ENCODE measurements around the gene CEP170B.

CEP170B gene

GRCh38 chr14:104891121-104891551, 26.1 kb downstream of the CEP170B start:
- Histone ChIP-seq H2BK120ac (ENCODE audit: insufficient read depth, low read length, poor library complexity) (no peak overlapping the region), H3K4me3 (ENCODE audit: low read depth, low read length) (no peak overlapping the region), H3K18ac (ENCODE audit: low read length) (no peak overlapping the region), H2BK12ac (ENCODE audit: low read length) (no peak overlapping the region), H2BK5ac (ENCODE audit: low read depth, low read length, poor library complexity) (no peak overlapping the region), H3K79me2 (ENCODE audit: control insufficient read depth, insufficient read depth, low read length, poor library complexity) (no peaks in the 10 kb centered on the region), H4K8ac (ENCODE audit: low read depth, low read length) (no peak overlapping the region), H3K4me1 (ENCODE audit: control insufficient read depth in 1 of 2, insufficient read depth in 2 of 2, low read length in 2 of 2) (no peaks in the 10 kb centered on the region), H3K4me2 (ENCODE audit: low read length) (no peak overlapping the region), H3K23ac (ENCODE audit: low read length) (no peak overlapping the region), H3K79me1 (ENCODE audit: low read length) (no peaks in the 10 kb centered on the region), H3K9me3 (ENCODE audit: insufficient read depth, low read depth, low read length) (no peaks in the 10 kb centered on the region), H3K4ac (ENCODE audit: low read depth, low read length) (no peak overlapping the region), H3K27ac (ENCODE audit: low read depth, low read length) (no peak overlapping the region), H2AFZ (ENCODE audit: insufficient read depth, low read length, poor library complexity) (no peak overlapping the region), H2AK5ac (ENCODE audit: low read length) (no peak overlapping the region), H4K12ac (ENCODE audit: low read depth, low read length) (no peak overlapping the region), H3K36me3 (ENCODE audit: control insufficient read depth in 1 of 2, insufficient read depth in 2 of 2, low read length in 2 of 2) (peaks cover 62 to 65% of the 10 kb centered on the region in 2 experiments), H3K14ac (ENCODE audit: low read length) (no peak overlapping the region), H3K9ac (ENCODE audit: low read length) (no peak overlapping the region), H4K91ac (ENCODE audit: low read depth, low read length) (no peak overlapping the region), H3K27me3 (ENCODE audit: insufficient read depth, low read length) (no peaks in the 10 kb centered on the region)
- no peak for DNase-seq
- WGBS (ENCODE audit: extremely low coverage, insufficient coverage, insufficient read length): no CpG with 5 or more reads among the region's 4 CpGs

GRCh38 chr14:104891664-104892530, 26.8 kb downstream of the CEP170B start:
- H3K4me3 ChIP-seq (ENCODE audit: low read depth, low read length): no peak overlapping the region
- no peak overlapping the region for H3K18ac ChIP-seq (ENCODE audit: low read length)
- H3K4ac ChIP-seq (ENCODE audit: low read depth, low read length): no peak overlapping the region
- no peak overlapping the region for H4K12ac ChIP-seq (ENCODE audit: low read depth, low read length)
- H2AFZ ChIP-seq (ENCODE audit: insufficient read depth, low read length, poor library complexity): no peak overlapping the region
- H4K8ac ChIP-seq (ENCODE audit: low read depth, low read length): no peak overlapping the region
- no peaks in the 10 kb centered on the region for H3K4me1 ChIP-seq (ENCODE audit: control insufficient read depth in 1 of 2, insufficient read depth in 2 of 2, low read length in 2 of 2)
- no peak overlapping the region for H3K9ac ChIP-seq (ENCODE audit: low read length)
- no peaks in the 10 kb centered on the region for H3K79me1 ChIP-seq (ENCODE audit: low read length)
- H3K4me2 ChIP-seq (ENCODE audit: low read length): no peak overlapping the region
- no peak overlapping the region for H2BK120ac ChIP-seq (ENCODE audit: insufficient read depth, low read length, poor library complexity)
- peak in 1 of 2 donors; percentile 13 for DNase-seq
- no peak overlapping the region for H2BK12ac ChIP-seq (ENCODE audit: low read length)
- H3K23ac ChIP-seq (ENCODE audit: low read length): no peak overlapping the region
- no peaks in the 10 kb centered on the region for H3K79me2 ChIP-seq (ENCODE audit: control insufficient read depth, insufficient read depth, low read length, poor library complexity)
- no peak overlapping the region for H3K27ac ChIP-seq (ENCODE audit: low read depth, low read length)
- H3K9me3 ChIP-seq (ENCODE audit: insufficient read depth, low read depth, low read length): no peaks in the 10 kb centered on the region
- H3K36me3 ChIP-seq (ENCODE audit: control insufficient read depth in 1 of 2, insufficient read depth in 2 of 2, low read length in 2 of 2): peaks cover 55 to 58% of the 10 kb centered on the region in 2 experiments
- no peak overlapping the region for H4K91ac ChIP-seq (ENCODE audit: low read depth, low read length)
- no peak overlapping the region for H2BK5ac ChIP-seq (ENCODE audit: low read depth, low read length, poor library complexity)
- no peak overlapping the region for H2AK5ac ChIP-seq (ENCODE audit: low read length)
- no CpG with 5 or more reads among the region's 13 CpGs for WGBS (ENCODE audit: extremely low coverage, insufficient coverage, insufficient read length)
- no peak overlapping the region for H3K14ac ChIP-seq (ENCODE audit: low read length)
- no peaks in the 10 kb centered on the region for H3K27me3 ChIP-seq (ENCODE audit: insufficient read depth, low read length)

GRCh38 chr14:104892531-104893434, 27.7 kb downstream of the CEP170B start:
- DNase-seq: no peak
- Histone ChIP-seq H2BK120ac (ENCODE audit: insufficient read depth, low read length, poor library complexity) (no peak overlapping the region), H3K4ac (ENCODE audit: low read depth, low read length) (no peak overlapping the region), H3K27ac (ENCODE audit: low read depth, low read length) (no peak overlapping the region), H3K9me3 (ENCODE audit: insufficient read depth, low read depth, low read length) (no peaks in the 10 kb centered on the region), H3K79me2 (ENCODE audit: control insufficient read depth, insufficient read depth, low read length, poor library complexity) (no peaks in the 10 kb centered on the region), H3K27me3 (ENCODE audit: insufficient read depth, low read length) (no peaks in the 10 kb centered on the region), H3K36me3 (ENCODE audit: control insufficient read depth in 1 of 2, insufficient read depth in 2 of 2, low read length in 2 of 2) (peaks cover 46 to 49% of the 10 kb centered on the region in 2 experiments), H3K23ac (ENCODE audit: low read length) (no peak overlapping the region), H2BK5ac (ENCODE audit: low read depth, low read length, poor library complexity) (no peak overlapping the region), H3K18ac (ENCODE audit: low read length) (no peak overlapping the region), H2BK12ac (ENCODE audit: low read length) (no peak overlapping the region), H4K12ac (ENCODE audit: low read depth, low read length) (peak overlapping the region; percentile 28), H3K4me2 (ENCODE audit: low read length) (no peak overlapping the region), H3K79me1 (ENCODE audit: low read length) (no peaks in the 10 kb centered on the region), H4K8ac (ENCODE audit: low read depth, low read length) (no peak overlapping the region), H3K14ac (ENCODE audit: low read length) (no peak overlapping the region), H2AFZ (ENCODE audit: insufficient read depth, low read length, poor library complexity) (no peak overlapping the region), H3K4me1 (ENCODE audit: control insufficient read depth in 1 of 2, insufficient read depth in 2 of 2, low read length in 2 of 2) (no peaks in the 10 kb centered on the region), H3K9ac (ENCODE audit: low read length) (no peak overlapping the region), H4K91ac (ENCODE audit: low read depth, low read length) (no peak overlapping the region), H3K4me3 (ENCODE audit: low read depth, low read length) (no peak overlapping the region), H2AK5ac (ENCODE audit: low read length) (no peak overlapping the region)
- no CpG with 5 or more reads among the region's 31 CpGs for WGBS (ENCODE audit: extremely low coverage, insufficient coverage, insufficient read length)

GRCh38 chr14:104893435-104894207, 28.6 kb downstream of the CEP170B start:
- Histone ChIP-seq H3K4me3 (ENCODE audit: low read depth, low read length) (no peak overlapping the region), H3K18ac (ENCODE audit: low read length) (no peak overlapping the region), H3K27me3 (ENCODE audit: insufficient read depth, low read length) (no peaks in the 10 kb centered on the region), H2BK120ac (ENCODE audit: insufficient read depth, low read length, poor library complexity) (no peak overlapping the region), H2AK5ac (ENCODE audit: low read length) (no peak overlapping the region), H3K9me3 (ENCODE audit: insufficient read depth, low read depth, low read length) (no peaks in the 10 kb centered on the region), H3K79me2 (ENCODE audit: control insufficient read depth, insufficient read depth, low read length, poor library complexity) (no peaks in the 10 kb centered on the region), H3K27ac (ENCODE audit: low read depth, low read length) (no peak overlapping the region), H3K4me2 (ENCODE audit: low read length) (no peak overlapping the region), H4K8ac (ENCODE audit: low read depth, low read length) (no peak overlapping the region), H4K12ac (ENCODE audit: low read depth, low read length) (no peak overlapping the region), H4K91ac (ENCODE audit: low read depth, low read length) (no peak overlapping the region), H3K36me3 (ENCODE audit: control insufficient read depth in 1 of 2, insufficient read depth in 2 of 2, low read length in 2 of 2) (peaks cover 38 to 40% of the 10 kb centered on the region in 2 experiments), H2BK12ac (ENCODE audit: low read length) (no peak overlapping the region), H3K4ac (ENCODE audit: low read depth, low read length) (no peak overlapping the region), H2BK5ac (ENCODE audit: low read depth, low read length, poor library complexity) (no peak overlapping the region), H3K4me1 (ENCODE audit: control insufficient read depth in 1 of 2, insufficient read depth in 2 of 2, low read length in 2 of 2) (no peaks in the 10 kb centered on the region), H3K23ac (ENCODE audit: low read length) (no peak overlapping the region), H2AFZ (ENCODE audit: insufficient read depth, low read length, poor library complexity) (no peak overlapping the region), H3K79me1 (ENCODE audit: low read length) (no peaks in the 10 kb centered on the region), H3K9ac (ENCODE audit: low read length) (no peak overlapping the region), H3K14ac (ENCODE audit: low read length) (no peak overlapping the region)
- peak in 1 of 2 donors; percentile 9 for DNase-seq
- WGBS (ENCODE audit: extremely low coverage, insufficient coverage, insufficient read length): no CpG with 5 or more reads among the region's 39 CpGs

Data from trophoblast cell (in vitro differentiated cells and primary cell).